ENCODE measurements around the gene MBD3L1.

- TF ChIP-seq, protein P1, sequence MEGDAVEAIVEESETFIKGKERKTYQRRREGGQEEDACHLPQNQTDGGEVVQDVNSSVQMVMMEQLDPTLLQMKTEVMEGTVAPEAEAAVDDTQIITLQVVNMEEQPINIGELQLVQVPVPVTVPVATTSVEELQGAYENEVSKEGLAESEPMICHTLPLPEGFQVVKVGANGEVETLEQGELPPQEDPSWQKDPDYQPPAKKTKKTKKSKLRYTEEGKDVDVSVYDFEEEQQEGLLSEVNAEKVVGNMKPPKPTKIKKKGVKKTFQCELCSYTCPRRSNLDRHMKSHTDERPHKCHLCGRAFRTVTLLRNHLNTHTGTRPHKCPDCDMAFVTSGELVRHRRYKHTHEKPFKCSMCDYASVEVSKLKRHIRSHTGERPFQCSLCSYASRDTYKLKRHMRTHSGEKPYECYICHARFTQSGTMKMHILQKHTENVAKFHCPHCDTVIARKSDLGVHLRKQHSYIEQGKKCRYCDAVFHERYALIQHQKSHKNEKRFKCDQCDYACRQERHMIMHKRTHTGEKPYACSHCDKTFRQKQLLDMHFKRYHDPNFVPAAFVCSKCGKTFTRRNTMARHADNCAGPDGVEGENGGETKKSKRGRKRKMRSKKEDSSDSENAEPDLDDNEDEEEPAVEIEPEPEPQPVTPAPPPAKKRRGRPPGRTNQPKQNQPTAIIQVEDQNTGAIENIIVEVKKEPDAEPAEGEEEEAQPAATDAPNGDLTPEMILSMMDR (IDR thresholded peaks at IDR 0.05), result no peak
- TF ChIP-seq EZH2 (IDR thresholded peaks at IDR 0.05; ENCODE audit: borderline replicate concordance, insufficient read depth, low read depth, low read length, poor library complexity, severe bottlenecking), result no peak
These were observed 3.3 kb downstream of the MBD3L1 start for GRCh38 chr19:8835446-8835845.

All from B cell (primary cell).